ENCODE results near the gene SLC17A7. TPM values are rescaled to one million over a fixed set of nuclear protein-coding genes. Genes with fewer than 3 reads are reported as not detected.

SLC17A7 gene
- total RNA-seq, 1 experiment from 2014 or later = 1.8 TPM

DNA sequence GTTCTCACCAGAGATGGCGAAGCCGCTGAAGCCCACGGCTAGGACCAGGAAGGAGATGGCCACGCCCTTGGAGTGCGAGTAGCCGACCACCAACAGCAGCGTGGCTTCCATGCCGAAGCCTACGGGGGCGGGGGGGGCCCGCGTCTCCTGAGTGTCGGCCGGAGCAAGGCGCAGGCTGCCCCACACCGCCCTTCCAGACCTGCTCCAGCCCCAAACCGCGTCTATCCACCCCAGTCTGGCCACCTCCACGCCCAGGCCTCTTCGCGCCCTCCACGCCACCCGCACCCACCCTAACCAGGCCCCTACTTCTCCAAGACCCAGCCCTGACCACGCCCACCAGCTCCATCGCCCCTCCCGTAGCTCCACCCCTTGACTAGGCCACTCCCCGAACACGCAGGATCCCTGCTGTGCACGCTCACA lies 10.0 kb downstream of the SLC17A7 start:
- no peak for DNase-seq (ENCODE audit: low read depth, low spot score)
- ChIA-PET CTCF (no interaction called here), RAD21 (ENCODE audit: low non-redundant PET in 1 of 2, low total read pairs in 2 of 2, uncharacterized antibody in 2 of 2, unreplicated experiment in 2 of 2) (no interaction called here), POLR2A (no interaction called here)
- BruUV-seq (replicated peaks) = no TSS peak
- H3K4me1 ChIP-seq (ENCODE audit: control insufficient read depth in 1 of 2, insufficient read depth in 2 of 2, low read length in 2 of 2) = peaks cover 7 to 27% of the 10 kb centered on the region in 2 experiments; a peak in 3 of 4 replicates
- intact Hi-C loops (cut with micrococcal nuclease) = no loop called here
- no peak for ATAC-seq
- TF ChIP-seq EZH2phosphoT487 (IDR thresholded peaks at IDR 0.05; ENCODE audit: borderline replicate concordance) = no peak
- TF ChIP-seq, protein P1, sequence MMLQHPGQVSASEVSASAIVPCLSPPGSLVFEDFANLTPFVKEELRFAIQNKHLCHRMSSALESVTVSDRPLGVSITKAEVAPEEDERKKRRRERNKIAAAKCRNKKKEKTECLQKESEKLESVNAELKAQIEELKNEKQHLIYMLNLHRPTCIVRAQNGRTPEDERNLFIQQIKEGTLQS (IDR thresholded peaks at IDR 0.05) = no peak
- TF ChIP-seq YY1 (IDR thresholded peaks at IDR 0.05; ENCODE audit: extremely low read depth, insufficient replicate concordance, low read depth, low read length) = no peak
- no peak for TF ChIP-seq FOSL1 (IDR thresholded peaks at IDR 0.05; ENCODE audit: low read depth)
- TF ChIP-seq, protein P2, sequence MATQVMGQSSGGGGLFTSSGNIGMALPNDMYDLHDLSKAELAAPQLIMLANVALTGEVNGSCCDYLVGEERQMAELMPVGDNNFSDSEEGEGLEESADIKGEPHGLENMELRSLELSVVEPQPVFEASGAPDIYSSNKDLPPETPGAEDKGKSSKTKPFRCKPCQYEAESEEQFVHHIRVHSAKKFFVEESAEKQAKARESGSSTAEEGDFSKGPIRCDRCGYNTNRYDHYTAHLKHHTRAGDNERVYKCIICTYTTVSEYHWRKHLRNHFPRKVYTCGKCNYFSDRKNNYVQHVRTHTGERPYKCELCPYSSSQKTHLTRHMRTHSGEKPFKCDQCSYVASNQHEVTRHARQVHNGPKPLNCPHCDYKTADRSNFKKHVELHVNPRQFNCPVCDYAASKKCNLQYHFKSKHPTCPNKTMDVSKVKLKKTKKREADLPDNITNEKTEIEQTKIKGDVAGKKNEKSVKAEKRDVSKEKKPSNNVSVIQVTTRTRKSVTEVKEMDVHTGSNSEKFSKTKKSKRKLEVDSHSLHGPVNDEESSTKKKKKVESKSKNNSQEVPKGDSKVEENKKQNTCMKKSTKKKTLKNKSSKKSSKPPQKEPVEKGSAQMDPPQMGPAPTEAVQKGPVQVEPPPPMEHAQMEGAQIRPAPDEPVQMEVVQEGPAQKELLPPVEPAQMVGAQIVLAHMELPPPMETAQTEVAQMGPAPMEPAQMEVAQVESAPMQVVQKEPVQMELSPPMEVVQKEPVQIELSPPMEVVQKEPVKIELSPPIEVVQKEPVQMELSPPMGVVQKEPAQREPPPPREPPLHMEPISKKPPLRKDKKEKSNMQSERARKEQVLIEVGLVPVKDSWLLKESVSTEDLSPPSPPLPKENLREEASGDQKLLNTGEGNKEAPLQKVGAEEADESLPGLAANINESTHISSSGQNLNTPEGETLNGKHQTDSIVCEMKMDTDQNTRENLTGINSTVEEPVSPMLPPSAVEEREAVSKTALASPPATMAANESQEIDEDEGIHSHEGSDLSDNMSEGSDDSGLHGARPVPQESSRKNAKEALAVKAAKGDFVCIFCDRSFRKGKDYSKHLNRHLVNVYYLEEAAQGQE (IDR thresholded peaks at IDR 0.05; ENCODE audit: low read depth) = no peak
- TF ChIP-seq POLR2AphosphoS5 (IDR thresholded peaks at IDR 0.05; ENCODE audit: low read depth, low read length) = no peak
- no peak for TF ChIP-seq CBX3 (IDR thresholded peaks at IDR 0.05; ENCODE audit: low read depth)
- no peak for TF ChIP-seq RAD21 (IDR thresholded peaks at IDR 0.05; ENCODE audit: low read depth)
- TF ChIP-seq EZH2 (IDR thresholded peaks at IDR 0.05) = no peak
- TF ChIP-seq SP1 (IDR thresholded peaks at IDR 0.05; ENCODE audit: low read depth) = no peak
- no peak for TF ChIP-seq ZFX (IDR thresholded peaks at IDR 0.05)
- TF ChIP-seq ELF1 (IDR thresholded peaks at IDR 0.05; ENCODE audit: borderline replicate concordance, low read depth) = no peak
- no peak for TF ChIP-seq ZNF274 (IDR thresholded peaks at IDR 0.05; ENCODE audit: low read depth, low read length)
- no peak for TF ChIP-seq CEBPB (IDR thresholded peaks at IDR 0.05; ENCODE audit: low read depth)
- H3K79me2 ChIP-seq (ENCODE audit: insufficient read depth, low read length) = no peaks in the 10 kb centered on the region
- H3K9ac ChIP-seq (ENCODE audit: low read length) = no peak overlapping the region
- H3K36me3 ChIP-seq (ENCODE audit: control insufficient read depth in 1 of 2, insufficient read depth in 2 of 2, low read length in 2 of 2) = no peaks in the 10 kb centered on the region
- no peak overlapping the region for H2AFZ ChIP-seq (ENCODE audit: low read depth, low read length, poor library complexity, severe bottlenecking)
- H3K4me2 ChIP-seq (ENCODE audit: low read length) = no peak overlapping the region
- H3K9me3 ChIP-seq (ENCODE audit: control insufficient read depth in 1 of 2, insufficient read depth in 1 of 2, low read depth in 1 of 2, low read length in 2 of 2) = no peaks in the 10 kb centered on the region
- H3K27me3 ChIP-seq (ENCODE audit: insufficient read depth, low read length) = no peaks in the 10 kb centered on the region
- no peak overlapping the region for H3K27ac ChIP-seq (ENCODE audit: low read depth, low read length)
- H3K4me3 ChIP-seq (replicated peaks in 1 of 2; ENCODE audit: low read depth in 1 of 2, low read length in 2 of 2) = no peak overlapping the region
- H4K20me1 ChIP-seq (ENCODE audit: insufficient read depth) = no peaks in the 10 kb centered on the region
- H3K9me2 ChIP-seq (ENCODE audit: insufficient read depth) = no peaks in the 10 kb centered on the region
